Stromal cell of bone marrow (primary cell): ENCODE data around the gene C1QTNF6.

Experiments
- DNase-seq: peaks from one replicate; pipeline ENCODE4 v3.0.0-alpha.2; 2012; ENCODE audit warnings: low read depth

The C1QTNF6 gene

GRCh38 chr22:37223965-37224551 lies 36.0 kb upstream of the C1QTNF6 start:
- no peak for DNase-seq

DNA sequence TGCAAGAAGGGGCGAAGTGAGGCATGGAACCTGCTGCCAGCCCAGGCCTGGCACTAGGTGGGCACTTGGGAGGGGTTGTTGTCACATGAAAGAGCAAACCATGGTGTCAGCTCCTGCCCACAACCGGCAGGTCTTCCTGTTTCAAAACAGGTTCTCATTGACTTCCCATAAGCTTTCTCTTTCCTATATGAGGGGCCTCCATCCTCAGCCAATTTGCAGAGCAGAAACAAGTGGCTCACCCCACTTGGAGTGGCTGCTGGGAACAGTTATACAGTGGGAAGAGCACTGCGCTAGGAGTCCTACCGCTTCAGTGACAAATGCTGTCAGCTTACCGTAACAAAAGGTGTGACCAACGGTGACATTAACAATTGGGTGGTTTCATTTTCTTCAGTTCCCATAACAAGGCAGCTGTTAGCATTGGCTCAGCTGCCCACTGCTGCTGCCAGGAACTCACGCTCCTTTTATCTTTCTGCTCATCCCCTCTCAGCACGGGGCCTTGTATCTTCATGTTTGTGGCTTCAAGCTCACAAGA lies 34.5 kb upstream of the C1QTNF6 start:
- no peak for DNase-seq

- DNase-seq, result no peak
These were observed 33.6 kb upstream of the C1QTNF6 start for GRCh38 chr22:37221424-37222333.

DNA sequence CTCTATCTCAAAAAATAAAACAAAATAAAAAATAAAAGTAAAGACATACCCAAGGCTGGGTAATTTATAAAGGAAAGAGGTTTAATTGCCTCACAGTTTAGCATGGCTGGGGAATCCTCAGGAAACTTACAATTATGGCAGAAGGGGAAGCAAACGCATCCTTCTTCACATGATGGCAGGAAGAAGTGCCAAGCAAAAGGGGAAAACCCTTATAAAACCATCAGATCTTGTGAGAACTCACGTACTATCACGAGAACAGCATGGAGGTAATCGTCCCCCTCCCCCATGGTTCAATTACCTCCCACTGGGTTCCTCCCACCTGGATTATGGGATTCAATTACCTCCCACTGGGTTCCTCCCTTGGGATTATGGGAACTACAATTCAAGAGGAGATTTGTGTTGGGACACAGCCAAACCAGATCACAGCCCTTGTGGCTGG lies 32.5 kb upstream of the C1QTNF6 start:
- DNase-seq, result no peak

DNA sequence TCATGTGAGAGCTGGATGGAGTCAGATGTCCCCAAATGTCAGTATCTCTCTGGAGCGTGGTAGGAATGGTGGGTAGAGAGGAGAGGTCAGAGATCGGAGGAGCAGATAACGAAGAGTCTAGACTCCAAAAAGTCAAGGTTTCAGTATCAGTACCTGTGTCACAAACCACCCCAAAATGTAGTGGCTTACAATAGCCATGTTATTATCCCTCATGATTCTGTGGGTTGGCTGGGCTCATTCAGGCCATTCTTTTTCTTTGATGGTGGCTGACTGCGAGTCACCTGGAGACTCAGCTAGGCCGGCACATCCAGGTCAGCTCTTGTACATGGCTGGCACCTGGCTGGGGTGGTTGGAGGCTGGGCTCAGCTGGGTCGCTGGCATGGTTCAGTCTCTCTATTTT lies 31.5 kb upstream of the C1QTNF6 start:
- DNase-seq, result no peak

DNA sequence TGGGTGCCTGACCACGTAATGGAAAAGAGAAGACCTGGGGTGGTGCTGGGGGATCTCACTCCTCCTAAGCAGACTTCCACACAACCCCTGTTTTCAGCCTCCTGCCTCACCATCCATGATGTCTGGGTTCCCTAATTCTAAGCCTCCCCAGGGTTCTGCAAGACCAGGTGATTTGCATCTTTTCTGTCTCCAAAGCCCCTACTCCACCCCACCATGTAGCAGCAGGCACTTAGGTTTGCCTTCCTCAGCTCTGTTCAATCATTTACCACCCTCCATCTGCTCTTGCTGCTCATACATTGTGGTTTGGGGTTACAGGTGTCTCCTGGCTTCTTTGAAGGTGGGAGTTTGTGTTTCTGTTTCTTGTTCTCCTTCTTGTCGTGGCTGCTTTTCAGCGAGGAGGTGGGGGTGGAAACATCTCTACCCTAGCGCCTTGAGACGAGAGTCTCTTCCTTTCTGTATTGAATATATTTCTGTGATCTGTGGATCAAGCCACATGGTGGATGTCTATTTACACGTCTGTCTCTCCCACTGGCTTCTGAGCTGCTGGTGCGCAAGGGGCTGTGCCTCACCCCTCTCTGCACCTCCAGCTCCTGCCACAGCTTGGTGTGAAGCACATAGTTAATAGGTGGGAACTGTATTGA lies 30.8 kb upstream of the C1QTNF6 start:
- no peak for DNase-seq

DNA sequence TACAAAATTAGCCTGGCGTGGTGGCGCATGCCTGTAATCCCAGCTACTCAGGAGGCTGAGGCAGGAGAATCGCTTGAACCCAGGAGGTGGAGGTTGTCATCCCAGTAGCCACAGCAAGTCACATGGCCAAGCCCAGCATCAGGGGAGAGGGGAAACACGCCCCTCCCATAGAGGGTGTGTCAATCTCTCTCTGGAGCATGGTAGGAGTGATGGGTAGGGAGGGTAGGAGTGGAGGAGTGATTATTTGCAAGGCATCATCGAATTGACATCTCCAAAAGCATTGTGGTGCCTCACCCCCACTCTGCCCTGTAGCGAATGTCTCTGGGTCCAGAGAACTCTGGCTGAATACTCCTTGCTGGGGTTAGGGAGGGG lies 30.3 kb upstream of the C1QTNF6 start:
- no peak for DNase-seq

DNA sequence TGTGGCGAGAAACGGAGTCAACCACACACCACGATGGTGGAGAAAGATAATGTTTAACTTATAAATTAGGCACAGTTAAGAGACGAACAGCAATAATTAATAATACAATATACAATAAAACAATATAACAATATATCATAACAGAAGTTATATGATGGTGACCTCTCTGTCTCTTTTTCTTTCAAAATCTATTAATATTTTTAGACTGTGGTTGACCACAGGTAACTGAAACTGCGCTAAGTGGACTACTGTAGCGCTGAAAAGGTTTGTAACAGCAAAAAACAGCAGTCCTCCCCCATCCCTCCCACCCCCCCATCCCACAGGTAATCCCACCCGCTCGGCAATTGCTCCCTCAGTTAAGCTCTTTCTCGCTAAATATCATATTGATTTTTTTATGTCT lies 27.8 kb upstream of the C1QTNF6 start:
- no peak for DNase-seq

DNA sequence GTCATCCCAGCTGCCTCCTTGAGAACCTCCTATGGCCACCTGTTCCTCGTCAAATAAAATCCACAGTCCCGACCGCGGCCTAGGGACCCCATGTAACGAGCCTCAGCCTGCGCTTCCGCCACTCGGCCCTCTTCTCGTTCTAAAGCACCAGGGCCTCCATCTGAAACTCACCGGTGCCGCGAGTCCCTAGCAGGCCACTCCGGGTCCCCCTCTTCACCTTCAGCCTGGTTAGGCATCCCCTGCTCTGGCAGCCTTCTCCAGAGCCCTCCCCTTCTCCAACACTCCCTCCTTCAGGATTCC lies 26.6 kb upstream of the C1QTNF6 start:
- no peak for DNase-seq

GRCh38 chr22:37213941-37214730 lies 26.1 kb upstream of the C1QTNF6 start:
- DNase-seq, result no peak

GRCh38 chr22:37213218-37213855 lies 25.3 kb upstream of the C1QTNF6 start:
- DNase-seq, result no peak

DNA sequence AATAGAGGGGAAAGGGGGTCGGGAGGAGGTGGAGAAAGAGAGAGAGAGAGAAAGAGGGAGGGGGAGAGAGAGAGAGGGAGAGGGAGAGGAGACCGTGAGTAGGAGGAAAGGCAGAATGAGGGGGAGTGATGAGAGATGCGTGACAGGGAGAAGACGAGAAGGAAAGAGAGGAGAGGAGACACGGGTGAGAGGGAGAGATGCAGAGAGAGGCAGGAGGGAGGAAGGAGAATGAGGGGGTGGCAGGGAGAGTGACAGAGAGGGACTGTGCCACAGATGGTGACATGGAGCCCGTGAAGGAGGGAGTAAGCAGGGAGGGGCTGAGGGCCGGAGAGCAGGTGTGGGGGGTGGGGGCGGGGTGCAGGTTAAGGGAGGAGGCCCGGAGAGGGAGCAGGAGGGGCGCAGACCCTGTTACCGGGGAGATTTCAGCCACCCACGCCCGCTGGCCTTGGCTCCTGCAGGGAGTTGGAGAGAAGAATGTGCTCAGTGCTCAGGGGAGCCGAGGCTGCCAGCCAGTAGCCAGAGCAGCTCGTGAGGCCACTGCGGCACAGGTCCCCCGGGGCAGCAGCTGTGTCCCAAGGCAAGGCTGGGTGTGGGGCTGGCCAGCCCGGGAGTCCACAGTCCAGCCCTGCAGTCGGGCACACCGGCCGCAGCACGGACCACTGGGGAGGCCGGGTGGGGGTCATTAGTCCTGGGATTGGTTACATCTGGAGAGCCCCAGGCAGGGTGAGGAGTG lies 24.3 kb upstream of the C1QTNF6 start, which contains the start of gene SSTR3:
TSS of gene SSTR3 (minus strand) at position 304 of the 733 bp plus-strand sequence. CDS start 4,674 bp downstream, outside the sequence.
- DNase-seq, result no peak

DNA sequence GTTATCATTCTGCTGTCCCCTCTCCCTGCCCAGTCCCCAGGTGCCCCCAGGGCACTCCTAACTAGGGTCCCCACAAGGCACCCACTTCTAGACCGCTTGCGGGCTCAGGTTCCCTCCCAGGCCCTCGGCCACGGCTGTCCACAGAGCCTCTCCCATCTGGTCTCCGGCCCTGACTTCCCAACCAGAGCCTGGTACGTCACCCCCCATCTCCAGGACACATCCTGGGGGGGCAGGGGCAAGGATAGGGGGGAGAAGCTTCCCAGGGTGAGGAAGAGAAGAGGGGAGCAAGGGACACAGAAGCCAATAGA lies 23.8 kb upstream of the C1QTNF6 start:
- no peak for DNase-seq

DNA sequence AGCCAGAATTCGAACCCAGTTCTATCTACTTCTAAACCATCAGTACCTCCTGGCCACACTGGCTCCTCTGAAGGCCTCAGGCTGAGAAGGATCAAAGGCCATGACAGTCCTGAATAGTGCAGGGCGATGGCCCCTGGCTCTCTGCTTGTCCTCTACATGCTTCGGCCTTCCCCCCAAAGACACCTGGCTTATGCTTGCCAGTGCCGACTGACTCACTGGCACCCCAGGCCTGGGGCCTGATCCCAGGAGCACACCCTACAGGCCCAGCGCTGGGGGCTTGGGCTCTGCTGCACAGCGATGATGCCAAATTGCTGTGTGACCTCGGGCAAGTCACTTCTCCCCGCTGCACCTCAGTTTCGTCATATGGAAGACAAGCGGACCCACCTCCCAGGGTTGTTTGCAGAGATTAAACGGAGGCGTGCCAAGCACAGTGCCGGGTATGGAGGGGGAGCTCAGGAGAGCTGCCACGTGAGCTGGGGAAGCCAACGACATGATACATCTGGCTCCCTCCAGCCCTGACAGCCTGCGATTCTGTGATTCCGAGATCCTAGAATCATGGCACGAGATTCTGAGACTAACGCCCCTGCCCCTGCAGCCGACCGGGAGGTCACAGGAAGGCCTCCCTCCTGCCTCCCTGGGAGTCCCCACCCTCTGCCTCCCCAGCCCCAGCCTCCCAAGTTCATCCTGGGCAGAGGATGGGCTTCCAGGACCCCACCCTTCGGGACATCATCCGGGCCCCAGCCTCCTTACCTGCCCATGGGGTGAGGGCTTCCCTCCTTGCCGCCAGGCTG lies 23.2 kb upstream of the C1QTNF6 start:
- DNase-seq, result no peak

DNA sequence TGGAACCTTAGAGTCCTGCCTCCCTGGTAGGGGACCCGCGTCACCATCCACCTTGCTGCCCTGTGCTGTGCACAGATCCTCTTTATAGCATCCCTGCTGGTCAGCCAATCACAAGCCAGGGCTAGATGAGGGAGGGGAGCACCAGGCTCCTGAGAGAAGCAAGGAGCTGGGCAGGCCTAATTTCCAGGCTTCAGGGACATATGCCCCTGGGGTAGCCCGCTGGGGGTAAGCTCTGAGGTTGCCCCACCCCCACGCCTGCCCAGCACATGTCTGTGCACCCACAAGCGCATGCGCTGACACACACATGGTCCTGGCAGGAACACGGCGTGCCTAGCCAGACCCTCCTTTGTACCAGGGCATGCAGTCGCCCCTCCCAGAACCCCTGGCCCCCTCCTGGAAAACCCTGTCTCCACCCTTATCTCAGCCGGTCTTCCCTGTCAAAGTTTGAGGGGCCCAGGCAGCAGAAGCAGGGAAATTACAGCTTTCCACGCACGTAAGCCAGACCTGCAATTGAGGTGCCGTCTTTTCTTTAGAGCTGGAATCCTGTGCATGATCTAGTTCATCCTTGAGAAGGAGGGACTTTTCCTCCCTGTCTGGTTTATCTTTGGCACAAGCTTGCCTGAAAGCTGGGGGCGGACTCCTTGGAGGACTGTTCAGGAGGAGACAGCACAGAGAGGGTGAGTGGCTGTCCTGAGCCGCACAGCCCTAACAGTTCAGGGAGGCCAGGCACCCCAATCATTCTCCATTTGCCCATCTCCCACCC lies 22.2 kb upstream of the C1QTNF6 start:
- no peak for DNase-seq

GRCh38 chr22:37209140-37209845 lies 21.2 kb upstream of the C1QTNF6 start:
- DNase-seq, result no peak

GRCh38 chr22:37208401-37209139 lies 20.5 kb upstream of the C1QTNF6 start:
- DNase-seq, result no peak

GRCh38 chr22:37207981-37208380 lies 19.9 kb upstream of the C1QTNF6 start:
- DNase-seq, result no peak
